ENCODE measurements around the gene PRDM13. TPM values are rescaled to one million over a fixed set of nuclear protein-coding genes. Genes with fewer than 3 reads are reported as not detected.

Gene PRDM13
- total and polyA plus RNA-seq, 2 of the 8 experiments (the other 6 are each of a cell fraction or from before 2014, with no cell fraction given), result 0.05 to 0.09 TPM

DNA sequence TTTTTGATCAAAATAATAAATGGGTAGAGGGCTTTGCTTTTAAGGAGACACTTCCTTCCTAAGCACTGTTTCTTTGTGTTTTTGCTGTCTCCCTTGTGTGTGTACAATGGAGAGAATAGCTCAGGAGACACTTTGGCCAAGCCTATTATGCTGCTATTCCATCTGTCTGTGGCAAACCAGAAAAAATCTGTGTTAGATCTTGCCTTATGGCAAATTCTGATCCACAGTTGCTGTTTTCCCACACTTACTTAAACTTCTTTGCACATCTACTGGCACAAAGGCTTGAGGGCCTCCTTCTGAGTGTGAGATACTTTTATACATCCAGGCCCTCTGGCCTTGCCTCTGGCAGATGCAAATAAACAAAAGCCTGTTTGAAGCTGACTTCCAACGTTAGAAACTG, 53.6 kb downstream of the PRDM13 start:
- DNase-seq (ENCODE audit: low read depth in 1 of 2, low spot score in 2 of 2) (no peak), FAIRE-seq (no peak)
- Histone ChIP-seq H3K9me3 (ENCODE audit: insufficient read depth in 2 of 2, low read depth in 1 of 2, low read length in 1 of 2) (no peaks in the 10 kb centered on the region), H3K36me3 (ENCODE audit: control insufficient read depth in 2 of 4, insufficient read depth in 4 of 4, low read length in 3 of 4) (no peaks in the 10 kb centered on the region), H4K91ac (replicated peaks; ENCODE audit: insufficient read length, low read length) (no peak overlapping the region), H3K4ac (replicated peaks; ENCODE audit: insufficient read length, low read depth, low read length) (no peak overlapping the region), H3K56ac (replicated peaks; ENCODE audit: insufficient read length, low read depth, low read length) (no peak overlapping the region), H2BK120ac (replicated peaks; ENCODE audit: low read depth, low read length) (no peak overlapping the region), H3K14ac (ENCODE audit: insufficient read length) (no peak overlapping the region), H2BK15ac (ENCODE audit: low read length) (no peak overlapping the region), H3K4me2 (ENCODE audit: insufficient read depth in 1 of 2, low read depth in 2 of 2, low read length in 2 of 2) (no peak overlapping the region), H4K5ac (ENCODE audit: insufficient read length, low read depth, low read length) (no peak overlapping the region), H3K4me3 (ENCODE audit: extremely low read depth in 1 of 4, insufficient read depth in 2 of 4, low read depth in 3 of 4, low read length in 4 of 4) (no peak overlapping the region), H4K20me1 (replicated peaks in 1 of 2; ENCODE audit: control insufficient read depth in 1 of 2, insufficient read depth in 2 of 2, low read length in 2 of 2) (no peaks in the 10 kb centered on the region), H3K18ac (ENCODE audit: extremely low read depth, low read length) (no peak overlapping the region), H4K8ac (ENCODE audit: extremely low read depth, insufficient read depth, low read length) (no peak overlapping the region), H3K4me1 (replicated peaks in 1 of 4; ENCODE audit: control insufficient read depth in 3 of 4, insufficient read depth in 4 of 4, low read length in 3 of 4) (peaks cover 0 to 5% (median under 1%) of the 10 kb centered on the region in 4 experiments; a peak in 4 of 7 replicates), H3K23me2 (ENCODE audit: low read depth, low read length) (no peaks in the 10 kb centered on the region), H2BK20ac (ENCODE audit: low read length) (no peak overlapping the region), H2AFZ (ENCODE audit: low read length) (peak overlapping the region; percentile 17; the same call in 1 of the 2 replicates), H3K23ac (ENCODE audit: insufficient read length) (no peak overlapping the region), H2AK5ac (ENCODE audit: low read depth, low read length) (no peak overlapping the region), H2BK5ac (ENCODE audit: low read depth, low read length) (no peak overlapping the region), H2BK12ac (ENCODE audit: low read depth, low read length) (no peak overlapping the region), H3K79me2 (ENCODE audit: control insufficient read depth in 1 of 2, insufficient read depth in 2 of 2, low read length in 2 of 2) (no peaks in the 10 kb centered on the region), H3K27me3 (replicated peaks in 1 of 4; ENCODE audit: control insufficient read depth in 3 of 4, extremely low read depth in 1 of 4, insufficient read depth in 3 of 4, low read length in 3 of 4) (no peaks in the 10 kb centered on the region), H3K9ac (replicated peaks in 1 of 4; ENCODE audit: extremely low read depth in 1 of 4, low read depth in 3 of 4, low read length in 3 of 4) (no peak overlapping the region), H3K79me1 (ENCODE audit: low read depth, low read length) (no peaks in the 10 kb centered on the region), H3K27ac (ENCODE audit: low read depth, low read length) (no peak overlapping the region)
- TF ChIP-seq YY1 (IDR thresholded peaks at IDR 0.05; ENCODE audit: low read depth, low read length), result no peak
- CTCF ChIA-PET (ENCODE audit: partially characterized antibody), result interaction anchor here (1.6 kb wide), 1 partner anchor 55 kb away, joined by 3 read pairs; no protein-coding TSS in a partner anchor
- POLR2A ChIA-PET (ENCODE audit: partially characterized antibody), result no interaction called here
- 90% methylated on average over 1 of the region's 1 CpG; no CpG with 5 or more reads in 1 of the 2 experiments for WGBS, 2 experiments (ENCODE audit: extremely low coverage in 1 of 2, insufficient coverage in 1 of 2, insufficient read length in 1 of 2, insufficient replicate concordance in 2 of 2, low coverage in 1 of 2, low lambda C conversion rate in 2 of 2, missing lambda C conversion rate in 1 of 2)
